Vagina (tissue), 2 donors: Measurements from ENCODE around the gene EIF4E.

Experiments
- CTCF ChIP-seq, 3 experiments: fragments of 450-650 bp in 2 of 3; fragments of 200-600 bp in 1 of 3; sonication (generic) in 1 of 3; IDR thresholded peaks; one replicate each; pipeline ENCODE4 v1.5.1; 2017 to 2019; ENCODE audit warnings: antibody characterized with exemption in 3 of 3, mild to moderate bottlenecking in 2 of 3, moderate library complexity in 2 of 3
- POLR2A ChIP-seq, 2 donors: fragments of 450-650 bp; IDR thresholded peaks; one replicate each; pipeline ENCODE4 v1.6.1; 2017; ENCODE audit warnings: antibody characterized with exemption in 2 of 2, mild to moderate bottlenecking in 2 of 2, moderate library complexity in 2 of 2

DNA sequence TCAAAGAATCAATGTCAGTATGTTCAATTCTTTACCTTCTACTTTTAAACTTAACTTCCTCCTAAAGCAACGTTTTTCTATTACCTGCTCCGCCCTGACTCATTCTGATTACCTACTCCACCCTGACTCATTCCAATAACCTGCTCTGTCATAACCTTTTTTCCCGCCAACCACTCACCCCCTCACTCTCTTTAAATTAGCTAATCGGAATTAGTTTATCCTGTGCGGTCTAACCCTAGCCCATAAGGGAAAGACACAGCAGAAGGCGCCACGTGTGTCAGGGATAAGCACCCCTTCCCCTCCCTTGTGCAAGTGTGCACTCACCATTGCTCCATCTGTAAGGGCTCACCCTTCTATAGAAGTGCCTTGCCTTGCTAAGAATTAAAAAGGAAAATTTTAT lies 64.4 kb downstream of the EIF4E start:
- TF ChIP-seq CTCF (IDR thresholded peaks at IDR 0.05) (no peak), POLR2A (IDR thresholded peaks at IDR 0.05) (no peak)
